Esophagus squamous epithelium (tissue), 5 donors: Measurements from ENCODE around the gene CIB4. TPM values are rescaled to one million over a fixed set of nuclear protein-coding genes. Genes with fewer than 3 reads are reported as not detected.

Experiments used
- DNase-seq: peaks from one replicate; lab custom pipeline; 2025; lab: John Stamatoyannopoulos, UW
- H3K27ac ChIP-seq, 4 donors: fragments of 200-600 bp; sonication (generic); one replicate each; pipeline ENCODE4 v1.5.1; 2016 to 2019; ENCODE audit warnings: mild to moderate bottlenecking in 1 of 4
- H3K27me3 ChIP-seq, 4 donors: fragments of 200-600 bp; sonication (generic); 1 replicate in 3 of 4; 2 replicates in 1 of 4; pipeline versions ENCODE4 v1.5.1 to v1.6.0; 2017 to 2021; ENCODE audit warnings: antibody characterized with exemption in 1 of 4
- H3K36me3 ChIP-seq, 3 donors: fragments of 200-600 bp; sonication (generic); one replicate each; pipeline ENCODE4 v1.5.1; 2016 to 2019
- H3K4me1 ChIP-seq, 3 donors: fragments of 200-600 bp; sonication (generic); one replicate each; pipeline ENCODE4 v1.5.1; 2017 to 2019
- H3K4me3 ChIP-seq, 4 donors: fragments of 200-600 bp; sonication (generic); 1 replicate in 3 of 4; 2 replicates in 1 of 4; pipeline ENCODE4 v1.5.1; 2016 to 2019; ENCODE audit warnings: mild to moderate bottlenecking in 2 of 4, moderate library complexity in 1 of 4
- H3K9me3 ChIP-seq, 3 donors: fragments of 200-600 bp; sonication (generic); one replicate each; pipeline ENCODE4 v1.5.1; 2016 to 2019
- POLR2A ChIP-seq, 4 donors: fragments of 450-650 bp; IDR thresholded peaks; one replicate each; pipeline ENCODE4 v1.6.1; 2017; ENCODE audit warnings: antibody characterized with exemption in 4 of 4, mild to moderate bottlenecking in 4 of 4, moderate library complexity in 3 of 4
- WGBS, 2 donors: methylation state at CpG; one replicate each; pipeline ENCODE4 v1.1.5; 2018; 5-methylcytosine and 5-hydroxymethylcytosine counted together
- intact Hi-C: fragments of 100-400 bp; cut with DNase I; formaldehyde crosslinking; loops from one replicate; pipeline ENCODE4 v1.15.0; 2022
- total RNA-seq, 4 donors: library from RNA; depleted of rRNA; stranded (reverse); fragments of >200 nt; gene quantifications; one replicate each; pipeline ENCODE4 v1.1.0, GENCODE V29; 2016
- TF ChIP-seq, protein P1 (sequence below), 6 experiments: fragments of 450-650 bp in 4 of 6; fragments of 200-600 bp in 2 of 6; sonication (generic) in 2 of 6; IDR thresholded peaks; one replicate each; pipeline ENCODE4 v1.5.1; 2016 to 2019; ENCODE audit warnings: antibody characterized with exemption in 6 of 6, mild to moderate bottlenecking in 4 of 6, moderate library complexity in 4 of 6
- donor health status: DM: yes; HTN: yes; CAD: no.

Gene CIB4
- total RNA-seq, 4 donors from 2014 or later: 0.57 TPM; not detected in 3

DNA sequence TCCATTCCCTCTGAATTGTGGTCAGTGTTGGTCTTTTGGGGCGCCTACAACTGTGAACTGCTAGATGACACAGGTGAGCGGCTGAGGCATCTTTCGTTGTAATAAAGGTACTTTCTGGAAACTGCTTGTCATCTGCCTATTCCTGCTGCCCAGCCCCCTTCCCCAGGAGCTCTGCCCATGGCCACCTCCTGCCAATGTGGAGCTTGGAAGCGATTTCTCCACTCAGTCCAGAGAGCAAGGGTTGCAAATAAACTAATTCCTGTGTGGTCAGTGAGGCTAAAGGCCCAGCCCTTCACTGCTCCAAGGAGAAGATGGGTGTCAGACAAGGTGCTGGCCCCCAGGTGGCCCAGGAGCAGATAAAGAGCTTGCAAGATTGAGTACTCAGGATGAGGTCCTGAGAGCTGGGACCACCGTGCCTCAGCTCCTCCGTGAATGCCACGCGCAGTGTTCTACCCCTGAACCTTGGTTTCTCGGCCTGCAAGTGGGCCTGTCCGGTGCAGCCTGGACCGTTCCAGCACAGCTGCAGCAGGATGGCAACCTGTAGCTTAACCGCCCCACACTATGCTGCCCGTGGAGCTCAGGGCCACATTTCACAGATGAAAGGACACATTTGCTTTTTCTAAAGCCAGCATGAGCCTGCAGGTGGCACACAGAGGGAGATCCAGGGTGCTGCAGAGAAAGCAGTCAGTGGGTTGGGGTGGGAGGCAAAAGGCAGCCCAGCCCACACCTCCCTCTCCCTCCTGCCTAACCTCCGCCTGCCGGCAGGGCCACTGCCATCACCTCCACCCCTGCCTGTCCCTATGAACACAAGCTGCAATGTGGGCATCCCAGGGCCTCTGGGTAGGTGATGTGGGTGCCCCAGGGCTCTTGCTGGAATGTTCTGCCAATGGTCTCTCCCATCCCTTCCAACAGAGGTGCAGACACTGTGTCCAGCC is 84.6 kb downstream of the CIB4 start:
- no peaks in the 10 kb centered on the region for H3K36me3 ChIP-seq
- H3K4me3 ChIP-seq: no peak overlapping the region
- WGBS, 2 donors: 86 to 91% methylated on average over 4 of the region's 15 CpGs
- peaks cover 0 to 67% (median 3%) of the 10 kb centered on the region in 4 donors for H3K27me3 ChIP-seq
- intact Hi-C loops: no loop called here
- TF ChIP-seq POLR2A (IDR thresholded peaks at IDR 0.05): no peak
- TF ChIP-seq, protein P1, sequence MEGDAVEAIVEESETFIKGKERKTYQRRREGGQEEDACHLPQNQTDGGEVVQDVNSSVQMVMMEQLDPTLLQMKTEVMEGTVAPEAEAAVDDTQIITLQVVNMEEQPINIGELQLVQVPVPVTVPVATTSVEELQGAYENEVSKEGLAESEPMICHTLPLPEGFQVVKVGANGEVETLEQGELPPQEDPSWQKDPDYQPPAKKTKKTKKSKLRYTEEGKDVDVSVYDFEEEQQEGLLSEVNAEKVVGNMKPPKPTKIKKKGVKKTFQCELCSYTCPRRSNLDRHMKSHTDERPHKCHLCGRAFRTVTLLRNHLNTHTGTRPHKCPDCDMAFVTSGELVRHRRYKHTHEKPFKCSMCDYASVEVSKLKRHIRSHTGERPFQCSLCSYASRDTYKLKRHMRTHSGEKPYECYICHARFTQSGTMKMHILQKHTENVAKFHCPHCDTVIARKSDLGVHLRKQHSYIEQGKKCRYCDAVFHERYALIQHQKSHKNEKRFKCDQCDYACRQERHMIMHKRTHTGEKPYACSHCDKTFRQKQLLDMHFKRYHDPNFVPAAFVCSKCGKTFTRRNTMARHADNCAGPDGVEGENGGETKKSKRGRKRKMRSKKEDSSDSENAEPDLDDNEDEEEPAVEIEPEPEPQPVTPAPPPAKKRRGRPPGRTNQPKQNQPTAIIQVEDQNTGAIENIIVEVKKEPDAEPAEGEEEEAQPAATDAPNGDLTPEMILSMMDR (IDR thresholded peaks at IDR 0.05): no peak
- no peaks in the 10 kb centered on the region for H3K4me1 ChIP-seq
- H3K9me3 ChIP-seq: no peaks in the 10 kb centered on the region
- no peak overlapping the region for H3K27ac ChIP-seq
- no peak for DNase-seq

DNA sequence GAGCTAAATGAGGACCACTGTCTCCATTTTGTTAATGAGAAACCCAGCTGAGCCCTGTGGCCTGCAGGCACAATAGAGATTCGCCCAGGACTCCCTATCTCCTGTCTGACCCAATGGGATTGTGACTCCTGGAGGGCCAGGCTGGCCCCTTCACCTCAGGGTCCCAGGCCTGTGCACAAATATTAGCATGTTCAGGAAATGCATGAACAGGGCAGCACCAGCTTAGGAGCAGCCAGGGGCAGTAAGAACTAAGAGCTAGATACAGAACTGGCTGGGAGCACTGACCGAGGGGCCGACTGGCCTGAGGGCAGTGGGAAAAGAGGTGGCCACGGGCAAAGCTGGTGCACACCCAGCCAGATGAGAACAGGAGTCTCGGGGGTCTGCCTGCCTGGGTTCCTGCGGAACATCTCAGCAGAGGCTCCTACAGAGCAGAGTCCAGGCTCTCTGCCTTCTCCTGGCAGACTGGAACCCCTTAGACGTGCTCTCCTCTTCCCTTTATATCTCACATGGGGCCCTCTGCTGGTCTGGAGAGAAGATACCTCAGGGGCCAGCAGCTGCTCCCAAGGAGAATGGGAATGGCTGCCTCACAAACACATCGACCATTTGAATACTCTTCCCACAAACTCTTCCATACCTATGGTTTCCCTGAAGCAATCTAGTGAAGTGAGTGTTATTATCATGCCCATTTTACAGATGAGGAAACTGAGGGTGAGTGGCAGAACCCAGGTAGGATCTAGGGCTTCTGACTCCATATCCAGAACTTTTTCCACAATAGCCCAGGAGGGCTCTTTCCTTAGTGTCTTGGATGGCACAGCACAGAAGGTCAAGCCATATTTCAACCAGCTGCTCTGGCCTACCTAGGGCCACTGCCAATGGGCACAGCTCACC is 85.7 kb downstream of the CIB4 start:
- no peaks in the 10 kb centered on the region for H3K9me3 ChIP-seq
- no peak overlapping the region for H3K27ac ChIP-seq
- TF ChIP-seq POLR2A (IDR thresholded peaks at IDR 0.05): no peak
- TF ChIP-seq, protein P1 (IDR thresholded peaks at IDR 0.05): no peak
- H3K4me3 ChIP-seq: no peak overlapping the region
- H3K36me3 ChIP-seq: no peaks in the 10 kb centered on the region
- 60 to 68% methylated on average over 5 to 7 of the region's 8 CpGs for WGBS, 2 donors
- DNase-seq: no peak
- H3K27me3 ChIP-seq: peaks cover 0 to 60% (median 3%) of the 10 kb centered on the region in 4 donors
- intact Hi-C loops: no loop called here
- H3K4me1 ChIP-seq: no peaks in the 10 kb centered on the region

DNA sequence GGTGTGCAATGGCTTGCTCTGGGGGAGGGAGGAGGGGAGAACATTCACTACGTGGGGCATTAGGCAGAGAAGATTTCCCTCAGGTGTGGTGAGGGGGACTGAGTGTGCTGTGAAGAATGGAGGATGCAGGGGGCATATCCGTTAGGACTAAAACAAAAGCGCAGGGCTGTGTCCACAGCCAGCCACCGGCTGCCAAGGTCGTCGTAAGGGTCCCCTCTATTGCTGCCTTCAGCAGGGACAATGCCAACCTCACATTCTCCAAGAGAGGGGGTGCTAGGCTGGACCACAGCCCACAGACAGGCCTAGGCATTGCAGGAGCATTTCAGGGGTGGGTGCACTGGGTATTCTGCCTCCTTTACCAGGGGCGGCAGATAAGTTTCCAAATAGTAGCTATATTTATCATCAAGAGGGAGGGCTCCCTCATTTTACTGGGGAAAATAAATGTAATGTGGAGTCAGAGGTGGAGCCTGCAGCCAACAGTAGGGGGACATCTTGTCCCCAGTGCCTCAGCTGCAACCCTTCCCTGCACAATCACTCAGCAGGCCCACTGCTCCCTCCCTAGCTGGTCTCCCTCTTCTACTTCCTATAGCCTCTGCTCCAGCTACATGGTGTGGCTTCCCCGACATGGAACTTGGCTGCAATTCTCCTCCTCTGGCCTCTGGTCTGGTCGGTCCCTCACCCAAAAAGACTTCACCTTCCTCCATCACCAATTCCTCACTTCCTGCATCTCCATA is 88.4 kb downstream of the CIB4 start:
- Histone ChIP-seq H3K27me3 (peaks cover 0 to 41% (median 0%) of the 10 kb centered on the region in 4 donors), H3K27ac (no peak overlapping the region), H3K36me3 (no peaks in the 10 kb centered on the region), H3K9me3 (no peaks in the 10 kb centered on the region), H3K4me3 (no peak overlapping the region), H3K4me1 (no peaks in the 10 kb centered on the region)
- no peak for DNase-seq
- 64 to 69% methylated on average over 9 of the region's 9 CpGs for whole genome bisulfite sequencing, 2 donors
- intact Hi-C loops: no loop called here
- TF ChIP-seq, protein P1 (IDR thresholded peaks at IDR 0.05): no peak
- no peak for TF ChIP-seq POLR2A (IDR thresholded peaks at IDR 0.05)

DNA sequence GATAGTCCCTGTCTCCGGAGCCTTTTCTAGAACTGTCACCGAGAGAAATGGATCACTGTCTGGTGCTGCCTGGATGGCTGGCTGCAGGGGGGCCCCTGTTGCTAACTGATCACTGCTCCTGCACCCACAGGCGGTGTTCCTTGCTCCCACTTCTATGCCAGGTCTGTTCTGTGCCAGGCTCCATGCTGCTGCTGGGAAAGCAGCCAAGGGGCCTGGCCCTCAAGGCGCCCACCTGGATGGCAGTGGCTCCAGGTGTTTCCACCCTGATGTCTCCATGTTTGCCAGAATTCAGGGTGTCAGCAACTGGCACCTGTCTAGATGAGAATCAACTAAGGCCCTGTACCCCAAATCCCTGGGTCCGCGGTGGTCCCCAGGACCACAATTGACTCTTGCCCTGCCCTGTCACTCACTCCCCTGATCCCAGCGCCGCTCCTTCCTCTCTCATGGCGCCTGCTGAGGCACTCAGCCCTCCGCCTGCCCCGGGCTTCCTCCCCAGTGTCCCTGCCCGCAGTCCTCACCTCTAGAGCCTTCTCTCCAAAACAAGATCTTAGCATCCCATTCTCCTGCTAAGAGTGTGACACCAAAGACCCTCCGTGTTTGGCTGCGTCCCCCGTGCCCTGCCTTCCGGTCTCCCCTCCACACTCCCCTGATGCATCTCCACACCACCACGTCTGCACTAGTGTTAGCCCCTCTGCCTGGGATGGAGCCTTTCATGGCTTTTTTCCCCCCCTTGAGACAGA is 90.7 kb downstream of the CIB4 start:
- TF ChIP-seq POLR2A (IDR thresholded peaks at IDR 0.05): no peak
- TF ChIP-seq, protein P1 (IDR thresholded peaks at IDR 0.05): no peak
- intact Hi-C loops: no loop called here

More for the DNA sequence above, 90.7 kb downstream of the CIB4 start:
- H3K27me3 ChIP-seq: peaks cover 0 to 26% (median 0%) of the 10 kb centered on the region in 4 donors
- no peaks in the 10 kb centered on the region for H3K36me3 ChIP-seq
- WGBS, 2 donors: 72 to 80% methylated on average over 14 to 16 of the region's 17 CpGs
- H3K9me3 ChIP-seq: no peaks in the 10 kb centered on the region
- H3K27ac ChIP-seq: no peak overlapping the region
- DNase-seq: no peak
- no peak overlapping the region for H3K4me3 ChIP-seq
- H3K4me1 ChIP-seq: no peaks in the 10 kb centered on the region
